ENCODE results near the gene FZD8. TPM values are rescaled to one million over a fixed set of nuclear protein-coding genes. Genes with fewer than 3 reads are reported as not detected.
A peak's percentile ranks its signal among the peaks of the same experiment; 100 is the strongest.

The FZD8 gene
- total RNA-seq, 1 donor: 8.8 TPM

GRCh38 chr10:35642793-35643114 is 658 bp upstream of the FZD8 start:
- TF ChIP-seq CTCF (IDR thresholded peaks at IDR 0.05; ENCODE audit: insufficient read depth, low read length): no peak
- DNase-seq (ENCODE audit: low read depth): no peak

GRCh38 chr10:35641676-35642034 is 441 bp downstream of the FZD8 start:
- peak; percentile 37 for DNase-seq (ENCODE audit: low read depth)
- peak overlapping the region; percentile 84 for H3K4me3 ChIP-seq (ENCODE audit: low read depth, low read length)
- TF ChIP-seq CTCF (IDR thresholded peaks at IDR 0.05; ENCODE audit: insufficient read depth, low read length): no peak

More at GRCh38 chr10:35642793-35643114, 658 bp upstream of the FZD8 start:
- H3K4me3 ChIP-seq (ENCODE audit: low read depth, low read length): peak overlapping the region; percentile 84

DNA sequence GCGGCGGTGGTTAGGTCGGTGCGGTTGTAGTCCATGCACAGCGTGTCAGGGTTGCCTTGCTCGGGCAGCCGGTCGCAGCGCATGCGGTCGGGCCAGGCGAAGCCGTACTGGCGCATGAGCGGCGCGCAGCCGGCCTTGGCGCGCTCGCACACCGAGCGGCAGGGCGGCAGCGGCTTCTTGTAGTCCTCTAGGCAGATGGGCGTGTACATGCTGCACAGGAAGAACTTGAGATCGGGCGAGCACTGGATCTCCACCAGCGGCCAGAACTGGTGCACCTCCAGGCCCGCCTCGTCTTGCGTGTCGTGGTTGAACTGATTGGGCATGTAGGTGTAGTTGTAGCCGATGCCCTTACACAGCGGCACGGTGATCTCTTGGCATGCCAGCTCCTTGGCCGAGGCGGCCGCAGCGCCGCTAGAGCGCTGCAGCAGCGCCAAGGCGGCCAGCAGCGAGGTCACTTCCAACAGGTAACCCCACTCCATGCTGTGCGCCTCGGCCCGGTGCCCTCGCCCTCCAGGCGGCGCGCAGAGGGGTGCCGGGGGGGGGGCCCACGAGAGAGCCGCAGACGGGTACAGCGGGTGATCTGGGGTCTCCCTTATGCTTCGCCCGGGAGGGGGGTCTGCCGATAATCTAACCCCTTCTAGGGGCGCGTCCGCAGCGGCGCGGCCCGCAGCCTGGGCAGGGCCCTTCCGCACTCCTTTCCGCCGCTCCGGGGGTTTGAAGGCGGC is 983 bp downstream of the FZD8 start:
- DNase-seq (ENCODE audit: low read depth): peak; percentile 85
- peak overlapping the region; percentile 84 for H3K4me3 ChIP-seq (ENCODE audit: low read depth, low read length)
- TF ChIP-seq CTCF (IDR thresholded peaks at IDR 0.05; ENCODE audit: insufficient read depth, low read length): no peak

- peak overlapping the region; percentile 80 for H3K4me3 ChIP-seq (ENCODE audit: low read depth, low read length)
- DNase-seq (ENCODE audit: low read depth): peak; percentile 74
- peak; percentile 35 for TF ChIP-seq CTCF (IDR thresholded peaks at IDR 0.05; ENCODE audit: insufficient read depth, low read length)
Observed at GRCh38 chr10:35640474-35640873, 1.6 kb downstream of the FZD8 start.

GRCh38 chr10:35639728-35640401 is 2.2 kb downstream of the FZD8 start:
- peak; percentile 55 for DNase-seq (ENCODE audit: low read depth)
- TF ChIP-seq CTCF (IDR thresholded peaks at IDR 0.05; ENCODE audit: insufficient read depth, low read length): peak; percentile 38
- peak overlapping the region; percentile 80 for H3K4me3 ChIP-seq (ENCODE audit: low read depth, low read length)

- peak overlapping the region; percentile 80 for H3K4me3 ChIP-seq (ENCODE audit: low read depth, low read length)
- TF ChIP-seq CTCF (IDR thresholded peaks at IDR 0.05; ENCODE audit: insufficient read depth, low read length): no peak
- DNase-seq (ENCODE audit: low read depth): peak; percentile 25
Observed at GRCh38 chr10:35639021-35639727, 2.9 kb downstream of the FZD8 start.
